ENCODE measurements around the gene ZFYVE9.

Gene ZFYVE9

GRCh38 chr1:52334906-52335528, 193.1 kb downstream of the ZFYVE9 start:
- DNase-seq (ENCODE audit: low spot score in 2 of 2) (no peak), ATAC-seq (ENCODE audit: low read depth) (no peak)
- no peaks in the 10 kb centered on the region for H3K27me3 Mint-ChIP-seq
- H3K4me3 Mint-ChIP-seq = no peak overlapping the region
- no peak overlapping the region for H3K27ac Mint-ChIP-seq
- peaks cover 4% of the 10 kb centered on the region for H3K36me3 Mint-ChIP-seq
- H3K4me1 Mint-ChIP-seq = no peaks in the 10 kb centered on the region
- H3K9me3 Mint-ChIP-seq = no peaks in the 10 kb centered on the region

DNA sequence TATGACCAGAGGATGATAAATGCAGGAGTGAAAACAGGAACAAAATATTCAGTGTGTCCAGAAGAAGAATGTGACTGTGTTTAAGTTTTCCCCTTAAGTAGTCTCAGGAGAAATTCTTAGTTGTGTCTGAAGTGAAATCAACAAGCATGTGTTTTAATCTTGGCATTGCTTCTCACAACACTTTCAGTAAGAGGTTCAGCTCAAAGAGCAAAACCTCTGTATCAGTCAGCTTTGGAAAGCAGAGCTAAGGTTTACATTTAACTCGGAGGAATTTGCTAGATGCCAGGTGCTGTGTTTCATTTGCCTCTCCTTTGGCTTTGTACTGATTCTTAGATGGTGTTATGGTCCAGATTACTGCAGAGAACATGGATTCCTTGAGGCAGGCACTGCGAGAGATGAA, 195.6 kb downstream of the ZFYVE9 start:
- H3K4me3 Mint-ChIP-seq = no peak overlapping the region
- no peaks in the 10 kb centered on the region for H3K4me1 Mint-ChIP-seq
- peaks cover 4% of the 10 kb centered on the region for H3K36me3 Mint-ChIP-seq
- DNase-seq (ENCODE audit: low spot score in 2 of 2) = no peak
- no peaks in the 10 kb centered on the region for H3K9me3 Mint-ChIP-seq
- ATAC-seq (ENCODE audit: low read depth) = no peak
- no peaks in the 10 kb centered on the region for H3K27me3 Mint-ChIP-seq
- no peak overlapping the region for H3K27ac Mint-ChIP-seq

GRCh38 chr1:52341655-52342260, 199.9 kb downstream of the ZFYVE9 start:
- ATAC-seq (ENCODE audit: low read depth) (no peak), DNase-seq (ENCODE audit: low spot score in 2 of 2) (no peak)
- H3K4me1 Mint-ChIP-seq = no peaks in the 10 kb centered on the region
- no peak overlapping the region for H3K4me3 Mint-ChIP-seq
- no peaks in the 10 kb centered on the region for H3K27me3 Mint-ChIP-seq
- no peak overlapping the region for H3K27ac Mint-ChIP-seq
- no peaks in the 10 kb centered on the region for H3K36me3 Mint-ChIP-seq
- no peaks in the 10 kb centered on the region for H3K9me3 Mint-ChIP-seq

GRCh38 chr1:52343979-52344378, 202.1 kb downstream of the ZFYVE9 start:
- H3K4me3 Mint-ChIP-seq = no peak overlapping the region
- ATAC-seq (ENCODE audit: low read depth) (no peak), DNase-seq (ENCODE audit: low spot score in 2 of 2) (no peak)
- no peaks in the 10 kb centered on the region for H3K9me3 Mint-ChIP-seq
- no peaks in the 10 kb centered on the region for H3K27me3 Mint-ChIP-seq
- peaks cover 3% of the 10 kb centered on the region for H3K4me1 Mint-ChIP-seq
- H3K36me3 Mint-ChIP-seq = no peaks in the 10 kb centered on the region
- H3K27ac Mint-ChIP-seq = no peak overlapping the region

DNA sequence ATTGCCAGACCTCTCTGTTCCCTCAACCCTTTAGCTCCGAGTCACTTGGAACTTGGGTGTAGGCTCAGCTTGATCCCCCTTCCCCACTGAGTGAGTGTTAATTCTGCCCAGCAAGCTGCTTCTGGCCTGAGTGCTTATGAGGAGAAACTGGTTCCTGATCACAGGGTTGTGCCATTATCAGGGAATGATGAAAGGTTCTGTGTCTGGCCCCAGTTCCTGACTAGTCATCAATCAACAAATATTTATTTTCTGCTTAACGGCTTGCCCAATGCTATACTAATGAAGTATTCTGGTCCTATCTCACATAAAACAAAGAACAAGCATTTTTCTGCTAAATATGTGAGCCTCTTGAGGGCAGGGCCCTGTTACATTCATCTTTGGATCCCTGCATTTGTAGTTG, 203.4 kb downstream of the ZFYVE9 start:
- DNase-seq (ENCODE audit: low spot score in 2 of 2) (no peak), ATAC-seq (ENCODE audit: low read depth) (no peak)
- H3K4me1 Mint-ChIP-seq = peaks cover 3% of the 10 kb centered on the region
- no peaks in the 10 kb centered on the region for H3K9me3 Mint-ChIP-seq
- H3K36me3 Mint-ChIP-seq = no peaks in the 10 kb centered on the region
- no peak overlapping the region for H3K27ac Mint-ChIP-seq
- H3K4me3 Mint-ChIP-seq = no peak overlapping the region
- H3K27me3 Mint-ChIP-seq = no peaks in the 10 kb centered on the region

DNA sequence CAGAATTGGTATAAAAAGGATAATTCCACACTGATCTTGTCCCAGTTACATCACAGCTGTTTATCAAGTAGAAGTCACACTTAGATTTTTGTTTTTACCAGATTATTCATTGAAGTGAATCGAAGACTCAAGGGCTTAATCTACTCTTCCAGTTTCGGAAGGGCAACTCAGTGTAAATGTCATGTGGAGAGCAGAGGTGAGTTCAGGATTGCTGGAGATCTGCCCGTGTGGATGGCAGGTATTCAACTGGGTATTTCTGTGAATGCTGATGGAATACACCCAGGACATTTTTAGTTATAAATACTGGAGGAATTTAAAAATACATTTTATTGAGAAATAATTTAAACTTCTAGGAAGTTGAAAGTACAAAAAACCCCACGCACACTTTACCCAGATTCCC, 204.8 kb downstream of the ZFYVE9 start:
- Mint-ChIP-seq H3K4me3 (no peak overlapping the region), H3K27me3 (no peaks in the 10 kb centered on the region), H3K27ac (no peak overlapping the region), H3K4me1 (peaks cover 3% of the 10 kb centered on the region), H3K9me3 (no peaks in the 10 kb centered on the region), H3K36me3 (no peaks in the 10 kb centered on the region)
- DNase-seq (ENCODE audit: low spot score in 2 of 2) = no peak
- ATAC-seq (ENCODE audit: low read depth) = no peak

GRCh38 chr1:52348704-52349300, 206.9 kb downstream of the ZFYVE9 start:
- Mint-ChIP-seq H3K9me3 (no peaks in the 10 kb centered on the region), H3K27me3 (no peaks in the 10 kb centered on the region), H3K27ac (no peak overlapping the region), H3K36me3 (peaks cover 4% of the 10 kb centered on the region), H3K4me1 (peaks cover 3% of the 10 kb centered on the region), H3K4me3 (no peak overlapping the region)
- ATAC-seq (ENCODE audit: low read depth) = peak; percentile 29
- no peak for DNase-seq (ENCODE audit: low spot score in 2 of 2)

DNA sequence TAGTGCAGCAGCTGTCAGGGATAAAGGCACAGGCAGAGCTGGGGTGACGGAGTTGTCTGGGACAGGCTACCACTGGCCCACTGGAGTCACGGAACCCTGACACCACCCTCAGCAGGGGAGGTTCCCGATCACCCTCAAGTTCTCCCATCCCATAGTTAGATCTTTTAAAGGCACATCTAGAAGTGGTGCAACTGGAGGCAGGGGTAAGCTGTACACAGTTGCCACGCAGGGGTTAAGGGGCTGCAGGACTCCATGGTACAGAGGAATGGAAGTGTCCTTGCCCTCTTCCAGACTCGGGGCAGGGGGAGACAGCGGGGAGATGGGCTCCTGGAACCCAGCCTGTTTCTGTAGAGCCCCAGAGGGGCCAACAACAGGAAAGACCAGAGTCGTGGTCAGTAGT, 210.8 kb downstream of the ZFYVE9 start:
- Mint-ChIP-seq H3K27me3 (no peaks in the 10 kb centered on the region), H3K36me3 (peaks cover 26% of the 10 kb centered on the region), H3K9me3 (no peaks in the 10 kb centered on the region), H3K27ac (no peak overlapping the region), H3K4me1 (no peaks in the 10 kb centered on the region), H3K4me3 (no peak overlapping the region)
- DNase-seq (ENCODE audit: low spot score in 2 of 2) (no peak), ATAC-seq (ENCODE audit: low read depth) (no peak)

- Mint-ChIP-seq H3K9me3 (no peaks in the 10 kb centered on the region), H3K36me3 (peaks cover 43% of the 10 kb centered on the region), H3K4me3 (no peak overlapping the region), H3K4me1 (no peaks in the 10 kb centered on the region), H3K27me3 (no peaks in the 10 kb centered on the region), H3K27ac (no peak overlapping the region)
- DNase-seq (ENCODE audit: low spot score in 2 of 2) (no peak), ATAC-seq (ENCODE audit: low read depth) (no peak)
Measured at GRCh38 chr1:52355436-52355835, 213.5 kb downstream of the ZFYVE9 start.

DNA sequence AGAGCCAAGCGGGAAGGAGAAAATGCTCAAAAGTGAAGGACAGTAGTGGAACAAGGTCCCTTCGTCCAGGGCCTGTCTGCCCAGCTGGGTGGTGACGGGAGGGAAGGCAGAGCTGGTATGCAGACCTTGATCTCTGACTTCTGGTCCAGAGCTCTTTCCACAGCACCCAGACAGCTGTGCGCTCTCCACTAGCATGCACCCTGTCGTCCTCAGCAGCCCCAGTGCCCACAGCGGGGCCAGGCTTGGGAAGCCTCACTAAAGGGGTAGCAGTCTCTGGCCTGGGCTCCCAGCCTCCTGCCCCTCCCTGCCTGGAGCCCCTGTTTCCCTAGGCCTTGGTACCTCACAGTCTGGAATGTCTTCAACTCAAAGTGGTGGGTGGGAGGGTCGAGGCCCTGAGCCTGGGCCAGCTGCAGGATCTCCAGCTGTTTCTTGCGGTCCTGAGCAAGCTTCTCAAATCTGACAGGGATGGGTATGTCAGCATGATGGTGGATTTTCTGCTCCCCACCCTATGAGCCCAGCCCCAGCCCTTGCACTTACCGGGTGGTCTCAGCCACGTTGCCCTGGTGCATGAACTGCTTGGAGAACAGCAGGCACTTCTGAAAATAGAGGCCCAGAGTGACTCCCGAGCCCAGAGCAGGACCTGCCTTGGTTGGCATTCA, 214.1 kb downstream of the ZFYVE9 start:
- no peak for DNase-seq (ENCODE audit: low spot score in 2 of 2)
- Mint-ChIP-seq H3K4me1 (no peaks in the 10 kb centered on the region), H3K9me3 (no peaks in the 10 kb centered on the region), H3K27ac (no peak overlapping the region), H3K4me3 (no peak overlapping the region), H3K36me3 (peaks cover 45% of the 10 kb centered on the region), H3K27me3 (no peaks in the 10 kb centered on the region)
- ATAC-seq (ENCODE audit: low read depth) = no peak

DNA sequence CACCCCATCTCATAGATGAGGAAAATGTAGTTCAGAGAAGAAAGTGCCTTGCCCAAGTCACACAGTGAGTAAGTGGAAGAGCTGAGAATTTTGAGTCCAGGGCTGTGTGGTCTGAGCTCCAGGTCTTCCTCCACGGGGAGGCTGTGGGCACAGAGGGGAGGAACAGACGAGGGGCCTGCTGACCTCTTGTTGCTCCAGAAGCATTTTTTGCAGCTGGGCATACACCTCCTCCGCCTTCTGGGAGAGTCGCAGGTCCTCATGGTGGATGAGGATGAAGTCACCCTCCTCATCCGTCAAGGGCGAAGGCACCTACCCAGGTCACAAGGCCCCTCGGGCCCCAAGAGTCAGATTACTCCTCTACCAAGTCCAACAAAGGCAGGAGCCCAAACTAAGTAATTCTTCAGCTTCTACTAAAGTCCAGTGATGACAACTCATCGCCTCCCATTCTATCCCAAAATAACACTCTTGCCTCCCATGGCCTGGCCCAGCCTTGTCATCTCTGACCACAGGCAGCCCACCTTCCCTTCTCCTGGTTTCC, 215.0 kb downstream of the ZFYVE9 start:
- no peak for DNase-seq (ENCODE audit: low spot score in 2 of 2)
- ATAC-seq (ENCODE audit: low read depth) = no peak
- Mint-ChIP-seq H3K9me3 (no peaks in the 10 kb centered on the region), H3K27ac (no peak overlapping the region), H3K36me3 (peaks cover 53% of the 10 kb centered on the region), H3K4me3 (no peak overlapping the region), H3K27me3 (no peaks in the 10 kb centered on the region), H3K4me1 (no peaks in the 10 kb centered on the region)

- DNase-seq (ENCODE audit: low spot score in 2 of 2) (no peak), ATAC-seq (ENCODE audit: low read depth) (no peak)
- Mint-ChIP-seq H3K9me3 (no peaks in the 10 kb centered on the region), H3K36me3 (peaks cover 53% of the 10 kb centered on the region), H3K4me3 (no peak overlapping the region), H3K27ac (no peak overlapping the region), H3K27me3 (no peaks in the 10 kb centered on the region), H3K4me1 (no peaks in the 10 kb centered on the region)
Measured at GRCh38 chr1:52357397-52357796, 215.5 kb downstream of the ZFYVE9 start.

GRCh38 chr1:52358851-52359497, 217.1 kb downstream of the ZFYVE9 start:
- Mint-ChIP-seq H3K27ac (no peak overlapping the region), H3K9me3 (no peaks in the 10 kb centered on the region), H3K36me3 (peaks cover 55% of the 10 kb centered on the region), H3K4me3 (no peak overlapping the region), H3K27me3 (no peaks in the 10 kb centered on the region), H3K4me1 (no peaks in the 10 kb centered on the region)
- ATAC-seq (ENCODE audit: low read depth) (no peak), DNase-seq (ENCODE audit: low spot score in 2 of 2) (no peak)
